ENCODE data around the gene CHKA.

The CHKA gene

GRCh38 chr11:68033708-68034045 lies 87.5 kb downstream of the CHKA start:
- DNase-seq (ENCODE audit: low spot score), result no peak
- TF ChIP-seq CTCF (IDR thresholded peaks at IDR 0.05; ENCODE audit: extremely low read depth, missing control alignments), result no peak

- TF ChIP-seq CTCF (IDR thresholded peaks at IDR 0.05; ENCODE audit: extremely low read depth, missing control alignments), result no peak
- DNase-seq (ENCODE audit: low spot score), result no peak
These were observed 88.0 kb downstream of the CHKA start for GRCh38 chr11:68032997-68033707.

- TF ChIP-seq CTCF (IDR thresholded peaks at IDR 0.05; ENCODE audit: extremely low read depth, missing control alignments), result no peak
- DNase-seq (ENCODE audit: low spot score), result no peak
These were observed 89.2 kb downstream of the CHKA start for GRCh38 chr11:68032003-68032402.

GRCh38 chr11:68031144-68031464 lies 90.1 kb downstream of the CHKA start:
- TF ChIP-seq CTCF (IDR thresholded peaks at IDR 0.05; ENCODE audit: extremely low read depth, missing control alignments), result no peak
- no peak for DNase-seq (ENCODE audit: low spot score)

- peak; percentile 99 for DNase-seq (ENCODE audit: low spot score)
- no peak for TF ChIP-seq CTCF (IDR thresholded peaks at IDR 0.05; ENCODE audit: extremely low read depth, missing control alignments)
These were observed 90.7 kb downstream of the CHKA start, which contains the start of gene NDUFS8 for GRCh38 chr11:68030318-68031143. TSS of gene NDUFS8 (plus strand) at chr11:68030681. CDS start at chr11:68032152, 1,471 bp downstream.

GRCh38 chr11:68028802-68029545 lies 92.2 kb downstream of the CHKA start:
- no peak for TF ChIP-seq CTCF (IDR thresholded peaks at IDR 0.05; ENCODE audit: extremely low read depth, missing control alignments)
- DNase-seq (ENCODE audit: low spot score), result no peak

- no peak for DNase-seq (ENCODE audit: low spot score)
- TF ChIP-seq CTCF (IDR thresholded peaks at IDR 0.05; ENCODE audit: extremely low read depth, missing control alignments), result no peak
These were observed 93.5 kb downstream of the CHKA start for GRCh38 chr11:68027667-68028066.
